H9 (cell line): Measurements from ENCODE around the gene ENOX1. TPM values are rescaled to one million over a fixed set of nuclear protein-coding genes. Genes with fewer than 3 reads are reported as not detected.

ENCODE experiments used
- DNase-seq: peaks from one replicate; pipeline ENCODE4 v3.0.0-alpha.2; 2017
- H2AFZ ChIP-seq: one replicate; pipeline ENCODE4 v1.6.1; 2013; ENCODE audit warnings: mild to moderate bottlenecking, low read length, control low read depth, moderate library complexity
- H2AK5ac ChIP-seq: 2 replicates; pipeline ENCODE4 v1.6.1; 2013; ENCODE audit warnings: low read length, control low read depth, mixed read lengths; ENCODE audit not compliant: insufficient read length
- H2BK120ac ChIP-seq: one replicate; pipeline ENCODE4 v1.6.1; 2013; ENCODE audit warnings: low read depth, mild to moderate bottlenecking, low read length, control low read depth, inconsistent platforms; ENCODE audit not compliant: poor library complexity, severe bottlenecking
- H2BK12ac ChIP-seq: 2 replicates; pipeline ENCODE4 v1.6.1; 2013; ENCODE audit warnings: low read length, control low read depth, mixed read lengths, low read depth; ENCODE audit not compliant: insufficient read length
- H2BK15ac ChIP-seq: 2 replicates; pipeline ENCODE4 v1.6.1; 2013; ENCODE audit warnings: low read depth, low read length, control low read depth
- H2BK20ac ChIP-seq: one replicate; pipeline ENCODE4 v1.6.1; 2013; ENCODE audit warnings: low read depth, mild to moderate bottlenecking, low read length, control low read depth, inconsistent platforms; ENCODE audit not compliant: poor library complexity, severe bottlenecking
- H2BK5ac ChIP-seq: 2 replicates; pipeline ENCODE4 v1.6.1; 2013; ENCODE audit warnings: low read length, control low read depth, mixed read lengths; ENCODE audit not compliant: insufficient read length
- H3K14ac ChIP-seq: 2 replicates; pipeline ENCODE4 v1.6.1; 2013; ENCODE audit warnings: low read length, control low read depth; ENCODE audit not compliant: insufficient read depth
- H3K18ac ChIP-seq: 2 replicates; pipeline ENCODE4 v1.6.1; 2013; ENCODE audit warnings: low read depth, mild to moderate bottlenecking, mixed read lengths, low read length, control low read depth; ENCODE audit not compliant: insufficient read length
- H3K23ac ChIP-seq: 2 replicates; pipeline ENCODE4 v1.6.1; 2013; ENCODE audit warnings: low read length, control low read depth, mixed read lengths, low read depth; ENCODE audit not compliant: insufficient read length
- H3K23me2 ChIP-seq: 2 replicates; pipeline ENCODE4 v1.6.1; 2013; ENCODE audit warnings: low read depth, mild to moderate bottlenecking, mixed read lengths, low read length, control low read depth; ENCODE audit not compliant: insufficient read length, poor library complexity, severe bottlenecking
- H3K27ac ChIP-seq: 2 replicates; pipeline ENCODE4 v1.5.1; 2013; ENCODE audit warnings: low read length, control low read depth, mixed read lengths, low read depth; ENCODE audit not compliant: insufficient read length
- H3K27me3 ChIP-seq: 2 replicates; pipeline ENCODE4 v1.6.1; 2013; ENCODE audit warnings: low read length, control low read depth, inconsistent platforms; ENCODE audit not compliant: insufficient read depth
- H3K4ac ChIP-seq: 2 replicates; pipeline ENCODE4 v1.6.1; 2013; ENCODE audit warnings: low read depth, mild to moderate bottlenecking, control low read depth, inconsistent platforms, low read length, moderate library complexity
- H3K4me1 ChIP-seq: 2 replicates; pipeline ENCODE4 v1.6.1; 2013; ENCODE audit warnings: low read length, control low read depth, inconsistent platforms; ENCODE audit not compliant: insufficient read depth
- H3K4me2 ChIP-seq: 2 replicates; pipeline ENCODE4 v1.6.1; 2013; ENCODE audit warnings: low read length, control low read depth, mixed read lengths; ENCODE audit not compliant: insufficient read length, insufficient read depth
- H3K56ac ChIP-seq: 2 replicates; pipeline ENCODE4 v1.6.1; 2013; ENCODE audit warnings: low read depth, mild to moderate bottlenecking, mixed read lengths, low read length, control low read depth; ENCODE audit not compliant: insufficient read length
- H3K79me1 ChIP-seq: 2 replicates; pipeline ENCODE4 v1.6.1; 2013; ENCODE audit warnings: low read depth, mild to moderate bottlenecking, moderate library complexity, low read length, control low read depth, inconsistent platforms; ENCODE audit not compliant: insufficient read depth, poor library complexity, severe bottlenecking
- H3K79me2 ChIP-seq: 2 replicates; pipeline ENCODE4 v1.6.1; 2013; ENCODE audit warnings: low read length, control low read depth, inconsistent platforms; ENCODE audit not compliant: insufficient read depth
- H3K9ac ChIP-seq: 2 replicates; pipeline ENCODE4 v1.6.1; 2013; ENCODE audit warnings: low read length, control low read depth, mixed read lengths; ENCODE audit not compliant: insufficient read length; ENCODE audit errors: extremely low read depth
- H3K9me3 ChIP-seq: one replicate; pipeline ENCODE4 v1.6.1; 2013; ENCODE audit warnings: low read depth, low read length, inconsistent platforms; ENCODE audit not compliant: control insufficient read depth
- H3T11ph ChIP-seq: one replicate; pipeline ENCODE4 v1.6.1; 2013; ENCODE audit warnings: mild to moderate bottlenecking, low read length, control low read depth, inconsistent platforms
- H4K20me1 ChIP-seq: one replicate; pipeline ENCODE4 v1.6.1; 2013; ENCODE audit not compliant: control insufficient read depth, insufficient read length, insufficient read depth
- H4K5ac ChIP-seq: 2 replicates; pipeline ENCODE4 v1.6.1; 2013; ENCODE audit warnings: low read depth, mild to moderate bottlenecking, mixed read lengths, low read length, control low read depth; ENCODE audit not compliant: insufficient read length
- H4K8ac ChIP-seq: replicated peaks from 2 replicates; pipeline ENCODE4 v1.6.1; 2013; ENCODE audit warnings: low read length, control low read depth, mixed read lengths, low read depth; ENCODE audit not compliant: insufficient read length
- H4K91ac ChIP-seq: 2 replicates; pipeline ENCODE4 v1.6.1; 2013; ENCODE audit warnings: low read depth, mild to moderate bottlenecking, moderate library complexity, mixed read lengths, low read length, control low read depth; ENCODE audit not compliant: insufficient read length
- H3K27ac Mint-ChIP-seq, 3 experiments: 2 replicates in 2 of 3; 3 replicates in 1 of 3; pipeline ENCODE4 v1.8.0; 2020 to 2021; ENCODE audit warnings: mixed read lengths in 3 of 3, mild to moderate bottlenecking in 1 of 3, moderate library complexity in 1 of 3
- H3K27me3 Mint-ChIP-seq: 2 replicates; pipeline ENCODE4 v1.8.0; 2021; ENCODE audit warnings: low read depth, mild to moderate bottlenecking, moderate library complexity, mixed read lengths
- H3K36me3 Mint-ChIP-seq, 3 experiments: 2 replicates in 2 of 3; 3 replicates in 1 of 3; pipeline ENCODE4 v1.8.0; 2020 to 2021; ENCODE audit warnings: low read depth in 3 of 3, mixed read lengths in 3 of 3; ENCODE audit not compliant: insufficient read depth in 1 of 3
- H3K4me1 Mint-ChIP-seq, 2 experiments: 2 replicates each; pipeline ENCODE4 v1.8.0; 2020; ENCODE audit warnings: mixed read lengths in 2 of 2
- H3K4me3 Mint-ChIP-seq, 2 experiments: 2 replicates in 1 of 2; 3 replicates in 1 of 2; pipeline ENCODE4 v1.8.0; 2020 to 2021; ENCODE audit warnings: mild to moderate bottlenecking in 2 of 2, mixed read lengths in 2 of 2, moderate library complexity in 1 of 2
- H3K9me3 Mint-ChIP-seq, 2 experiments: 2 replicates in 1 of 2; 3 replicates in 1 of 2; pipeline ENCODE4 v1.8.0; 2020; ENCODE audit warnings: mild to moderate bottlenecking in 2 of 2, mixed read lengths in 2 of 2, moderate library complexity in 1 of 2
- WGBS: extraction: QIAGEN DNeasy Blood & Tissue Kit; methylation state at CpG from one replicate; pipeline ENCODE4 v1.1.7; 2013; ENCODE audit warnings: missing lambda C conversion rate, low lambda C conversion rate, mixed read lengths; ENCODE audit not compliant: insufficient read length; ENCODE audit errors: extremely low coverage; 5-methylcytosine and 5-hydroxymethylcytosine counted together
- total RNA-seq: library from RNA; stranded (reverse); gene quantifications from 2 replicates; pipeline ENCODE4 v1.2.1, GENCODE V29; 2021
- TF ChIP-seq, protein P1 (sequence below): fragments of 200-600 bp; sonication (generic); conservative IDR thresholded peaks from 3 replicates; pipeline ENCODE4 v1.8.0; 2021; ENCODE audit warnings: antibody characterized with exemption, mild to moderate bottlenecking

The ENOX1 gene
- total RNA-seq, 1 experiment from 2014 or later: 0.24 TPM

DNA sequence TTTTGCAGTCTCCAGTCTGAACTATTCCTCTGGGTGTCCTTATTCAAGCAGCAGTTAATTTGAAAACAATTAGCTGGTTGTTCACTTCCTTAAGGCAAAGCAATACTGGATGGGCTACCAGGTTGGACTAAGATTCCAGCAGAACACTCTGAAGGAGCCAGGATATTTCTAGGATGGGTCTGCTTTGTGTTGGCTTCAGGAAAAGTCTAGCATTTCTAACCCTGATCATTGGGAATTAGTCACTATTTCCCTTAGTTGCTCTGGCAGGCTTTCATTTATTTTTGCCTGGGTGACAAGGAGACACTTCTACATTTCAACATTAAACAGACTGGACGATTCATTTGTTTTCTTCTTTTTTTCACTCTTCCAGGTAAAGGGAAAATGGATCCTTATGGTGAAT, 228.4 kb downstream of the ENOX1 start:
- H3K79me1 ChIP-seq: no peaks in the 10 kb centered on the region
- no peak overlapping the region for H3K23ac ChIP-seq
- no peak overlapping the region for H2AK5ac ChIP-seq
- H4K20me1 ChIP-seq: no peaks in the 10 kb centered on the region
- no peak overlapping the region for H2BK120ac ChIP-seq
- TF ChIP-seq, protein P1, sequence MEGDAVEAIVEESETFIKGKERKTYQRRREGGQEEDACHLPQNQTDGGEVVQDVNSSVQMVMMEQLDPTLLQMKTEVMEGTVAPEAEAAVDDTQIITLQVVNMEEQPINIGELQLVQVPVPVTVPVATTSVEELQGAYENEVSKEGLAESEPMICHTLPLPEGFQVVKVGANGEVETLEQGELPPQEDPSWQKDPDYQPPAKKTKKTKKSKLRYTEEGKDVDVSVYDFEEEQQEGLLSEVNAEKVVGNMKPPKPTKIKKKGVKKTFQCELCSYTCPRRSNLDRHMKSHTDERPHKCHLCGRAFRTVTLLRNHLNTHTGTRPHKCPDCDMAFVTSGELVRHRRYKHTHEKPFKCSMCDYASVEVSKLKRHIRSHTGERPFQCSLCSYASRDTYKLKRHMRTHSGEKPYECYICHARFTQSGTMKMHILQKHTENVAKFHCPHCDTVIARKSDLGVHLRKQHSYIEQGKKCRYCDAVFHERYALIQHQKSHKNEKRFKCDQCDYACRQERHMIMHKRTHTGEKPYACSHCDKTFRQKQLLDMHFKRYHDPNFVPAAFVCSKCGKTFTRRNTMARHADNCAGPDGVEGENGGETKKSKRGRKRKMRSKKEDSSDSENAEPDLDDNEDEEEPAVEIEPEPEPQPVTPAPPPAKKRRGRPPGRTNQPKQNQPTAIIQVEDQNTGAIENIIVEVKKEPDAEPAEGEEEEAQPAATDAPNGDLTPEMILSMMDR: no peak
- no peaks in the 10 kb centered on the region for H3K23me2 ChIP-seq
- Mint-ChIP-seq H3K36me3 (no peaks in the 10 kb centered on the region), H3K9me3 (no peaks in the 10 kb centered on the region), H3K4me1 (no peaks in the 10 kb centered on the region), H3K27me3 (no peaks in the 10 kb centered on the region), H3K4me3 (no peak overlapping the region), H3K27ac (no peak overlapping the region)
- no peak for DNase-seq
- H3K4ac ChIP-seq: no peak overlapping the region
- no peak overlapping the region for H2AFZ ChIP-seq
- no peak overlapping the region for H4K8ac ChIP-seq
- H3K9ac ChIP-seq: no peak overlapping the region
- no peak overlapping the region for H2BK20ac ChIP-seq
- H4K5ac ChIP-seq: no peak overlapping the region
- H3K27ac ChIP-seq: no peak overlapping the region
- no peak overlapping the region for H3K56ac ChIP-seq
- no CpG with 5 or more reads among the region's 1 CpG for WGBS
- H3K4me1 ChIP-seq: no peaks in the 10 kb centered on the region
- no peaks in the 10 kb centered on the region for H3K27me3 ChIP-seq
- no peak overlapping the region for H2BK15ac ChIP-seq
- no peak overlapping the region for H2BK5ac ChIP-seq
- no peaks in the 10 kb centered on the region for H3K79me2 ChIP-seq
- no peaks in the 10 kb centered on the region for H3K9me3 ChIP-seq
- no peak overlapping the region for H3K4me2 ChIP-seq
- no peak overlapping the region for H3K14ac ChIP-seq
- H3K18ac ChIP-seq: no peak overlapping the region
- no peak overlapping the region for H4K91ac ChIP-seq
- no peak overlapping the region for H3T11ph ChIP-seq
- H2BK12ac ChIP-seq: no peak overlapping the region
